Trophoblast cell (in vitro differentiated cells and primary cell): ENCODE results near the gene INSM2.

Experiments used
- DNase-seq, 2 donors: peaks; one replicate each; pipeline ENCODE4 v3.0.0-alpha.2; 2016
- H2AFZ ChIP-seq: 2 replicates; pipeline ENCODE4 v1.6.1; 2013; ENCODE audit warnings: low read length, moderate library complexity, mild to moderate bottlenecking; ENCODE audit not compliant: insufficient read depth, poor library complexity
- H2AK5ac ChIP-seq: 2 replicates; pipeline ENCODE4 v1.6.1; 2013; ENCODE audit warnings: mild to moderate bottlenecking, low read length
- H2BK120ac ChIP-seq: 2 replicates; pipeline ENCODE4 v1.6.1; 2013; ENCODE audit warnings: low read length, mild to moderate bottlenecking, moderate library complexity; ENCODE audit not compliant: insufficient read depth, poor library complexity
- H2BK12ac ChIP-seq: 2 replicates; pipeline ENCODE4 v1.6.1; 2013; ENCODE audit warnings: mild to moderate bottlenecking, low read length, moderate library complexity
- H2BK5ac ChIP-seq: 2 replicates; pipeline ENCODE4 v1.6.1; 2013; ENCODE audit warnings: low read length, low read depth, moderate library complexity, mild to moderate bottlenecking; ENCODE audit not compliant: poor library complexity
- H3K14ac ChIP-seq: 2 replicates; pipeline ENCODE4 v1.6.1; 2013; ENCODE audit warnings: mild to moderate bottlenecking, low read length
- H3K18ac ChIP-seq: 2 replicates; pipeline ENCODE4 v1.6.1; 2013; ENCODE audit warnings: mild to moderate bottlenecking, low read length
- H3K23ac ChIP-seq: 2 replicates; pipeline ENCODE4 v1.6.1; 2013; ENCODE audit warnings: low read length
- H3K27ac ChIP-seq: 2 replicates; pipeline ENCODE4 v1.5.1; 2013; ENCODE audit warnings: low read depth, mild to moderate bottlenecking, inconsistent platforms, low read length, moderate library complexity
- H3K27me3 ChIP-seq: 2 replicates; pipeline ENCODE4 v1.6.1; 2013; ENCODE audit warnings: inconsistent platforms, mild to moderate bottlenecking, low read length, moderate library complexity; ENCODE audit not compliant: insufficient read depth
- H3K36me3 ChIP-seq, 2 experiments: 1 replicate in 1 of 2; 2 replicates in 1 of 2; pipeline ENCODE4 v1.6.1; 2013; ENCODE audit warnings: low read length in 2 of 2, mild to moderate bottlenecking in 2 of 2, moderate library complexity in 1 of 2; ENCODE audit not compliant: insufficient read depth in 2 of 2, control insufficient read depth in 1 of 2
- H3K4ac ChIP-seq: 2 replicates; pipeline ENCODE4 v1.6.1; 2013; ENCODE audit warnings: low read depth, mild to moderate bottlenecking, low read length, moderate library complexity
- H3K4me1 ChIP-seq, 2 experiments: 1 replicate in 1 of 2; 2 replicates in 1 of 2; pipeline ENCODE4 v1.6.1; 2013; ENCODE audit warnings: low read length in 2 of 2, mild to moderate bottlenecking in 2 of 2, moderate library complexity in 1 of 2; ENCODE audit not compliant: insufficient read depth in 2 of 2, control insufficient read depth in 1 of 2
- H3K4me2 ChIP-seq: 2 replicates; pipeline ENCODE4 v1.6.1; 2013; ENCODE audit warnings: inconsistent platforms, mild to moderate bottlenecking, low read length, moderate library complexity
- H3K4me3 ChIP-seq: 2 replicates; pipeline ENCODE4 v1.5.1; 2013; ENCODE audit warnings: mild to moderate bottlenecking, low read depth, low read length, inconsistent platforms
- H3K79me1 ChIP-seq: one replicate; pipeline ENCODE4 v1.6.1; 2013; ENCODE audit warnings: low read length
- H3K79me2 ChIP-seq: 2 replicates; pipeline ENCODE4 v1.6.1; 2013; ENCODE audit warnings: low read length, mild to moderate bottlenecking; ENCODE audit not compliant: control insufficient read depth, insufficient read depth, poor library complexity
- H3K9ac ChIP-seq: 2 replicates; pipeline ENCODE4 v1.6.1; 2013; ENCODE audit warnings: mild to moderate bottlenecking, low read length
- H3K9me3 ChIP-seq: 2 replicates; pipeline ENCODE4 v1.6.1; 2013; ENCODE audit warnings: low read depth, mild to moderate bottlenecking, control low read depth, inconsistent platforms, low read length; ENCODE audit not compliant: insufficient read depth
- H4K12ac ChIP-seq: 2 replicates; pipeline ENCODE4 v1.6.1; 2013; ENCODE audit warnings: low read depth, mild to moderate bottlenecking, low read length, moderate library complexity
- H4K8ac ChIP-seq: 2 replicates; pipeline ENCODE4 v1.6.1; 2013; ENCODE audit warnings: low read depth, mild to moderate bottlenecking, low read length, moderate library complexity
- H4K91ac ChIP-seq: one replicate; pipeline ENCODE4 v1.6.1; 2013; ENCODE audit warnings: low read depth, mild to moderate bottlenecking, low read length, moderate library complexity
- WGBS: extraction: QIAGEN DNeasy Blood & Tissue Kit; methylation state at CpG from one replicate; pipeline ENCODE4 v1.1.7; 2013; ENCODE audit warnings: missing lambda C conversion rate; ENCODE audit not compliant: insufficient read length, insufficient coverage; ENCODE audit errors: extremely low coverage; 5-methylcytosine and 5-hydroxymethylcytosine counted together

INSM2 gene

DNA sequence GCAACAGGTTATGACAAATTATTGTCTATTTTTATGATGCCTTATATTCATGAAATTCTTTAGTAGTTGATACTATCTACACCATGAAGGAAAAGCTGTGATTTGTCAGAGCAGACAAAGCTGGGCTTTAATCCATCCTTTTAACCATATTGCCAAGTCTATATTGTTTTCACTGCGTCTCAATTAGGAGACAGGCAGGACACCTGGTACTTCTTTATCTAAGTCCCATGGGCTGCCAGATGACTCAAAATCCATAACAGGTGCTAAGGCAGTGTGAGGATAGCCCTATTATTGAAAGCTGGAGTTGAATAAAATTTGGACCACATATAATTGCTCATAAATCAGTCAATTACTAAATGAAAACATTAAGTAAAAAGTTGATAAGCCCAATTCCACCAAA is 22.6 kb downstream of the INSM2 start:
- Histone ChIP-seq H3K9me3 (no peaks in the 10 kb centered on the region), H4K91ac (no peak overlapping the region), H2BK120ac (no peak overlapping the region), H2BK12ac (no peak overlapping the region), H3K23ac (no peak overlapping the region), H3K9ac (no peak overlapping the region), H3K14ac (no peak overlapping the region), H2AFZ (no peak overlapping the region), H4K8ac (no peak overlapping the region), H3K79me2 (no peaks in the 10 kb centered on the region), H3K4me3 (no peak overlapping the region), H3K27ac (no peak overlapping the region), H3K79me1 (no peaks in the 10 kb centered on the region), H3K4ac (no peak overlapping the region), H4K12ac (no peak overlapping the region), H3K36me3 (no peaks in the 10 kb centered on the region), H2AK5ac (no peak overlapping the region), H3K4me2 (no peak overlapping the region), H3K27me3 (no peaks in the 10 kb centered on the region), H3K4me1 (no peaks in the 10 kb centered on the region), H2BK5ac (no peak overlapping the region), H3K18ac (no peak overlapping the region)
- no CpG with 5 or more reads among the region's 1 CpG for WGBS
- DNase-seq: no peak

DNA sequence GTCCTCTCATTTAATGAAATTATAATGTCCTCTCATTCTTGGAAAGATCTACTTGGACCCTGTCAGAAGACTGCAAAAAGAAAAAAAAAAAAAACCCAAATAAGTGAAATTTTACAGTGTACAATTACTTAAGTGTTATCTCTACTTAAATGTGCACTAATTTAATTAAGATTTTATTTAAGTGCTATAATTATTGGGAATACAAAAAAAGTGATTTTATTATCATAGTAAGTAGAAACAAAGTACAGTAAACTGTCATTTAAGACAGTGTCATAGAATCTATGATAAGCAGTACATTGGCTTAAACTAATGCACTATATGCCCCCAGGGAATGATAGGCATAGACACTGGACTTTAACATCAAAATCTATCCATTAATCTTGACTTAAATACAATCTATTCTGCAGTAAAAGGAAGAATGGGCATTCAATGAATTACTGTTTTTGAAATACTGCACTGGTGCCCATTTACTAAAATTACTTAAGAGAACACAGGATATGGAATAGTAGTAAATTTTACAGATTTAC is 23.3 kb downstream of the INSM2 start:
- Histone ChIP-seq H2AK5ac (no peak overlapping the region), H3K4me3 (no peak overlapping the region), H3K14ac (no peak overlapping the region), H4K8ac (no peak overlapping the region), H3K9ac (no peak overlapping the region), H3K27ac (no peak overlapping the region), H3K4me2 (no peak overlapping the region), H2BK120ac (no peak overlapping the region), H3K4ac (no peak overlapping the region), H4K12ac (no peak overlapping the region), H3K18ac (no peak overlapping the region), H3K79me2 (no peaks in the 10 kb centered on the region), H2AFZ (no peak overlapping the region), H2BK12ac (no peak overlapping the region), H4K91ac (no peak overlapping the region), H3K23ac (no peak overlapping the region), H3K4me1 (no peaks in the 10 kb centered on the region), H3K36me3 (no peaks in the 10 kb centered on the region), H3K9me3 (no peaks in the 10 kb centered on the region), H3K79me1 (no peaks in the 10 kb centered on the region), H3K27me3 (no peaks in the 10 kb centered on the region), H2BK5ac (no peak overlapping the region)
- DNase-seq: no peak

GRCh38 chr14:35558680-35559079 is 24.7 kb downstream of the INSM2 start:
- Histone ChIP-seq H2BK120ac (no peak overlapping the region), H3K27ac (no peak overlapping the region), H3K36me3 (no peaks in the 10 kb centered on the region), H3K23ac (no peak overlapping the region), H4K91ac (no peak overlapping the region), H3K9me3 (no peaks in the 10 kb centered on the region), H2BK5ac (no peak overlapping the region), H3K27me3 (no peaks in the 10 kb centered on the region), H3K9ac (no peak overlapping the region), H3K4me2 (no peak overlapping the region), H3K14ac (no peak overlapping the region), H4K8ac (no peak overlapping the region), H3K18ac (no peak overlapping the region), H3K79me1 (no peaks in the 10 kb centered on the region), H3K79me2 (no peaks in the 10 kb centered on the region), H3K4me3 (no peak overlapping the region), H2BK12ac (no peak overlapping the region), H4K12ac (no peak overlapping the region), H3K4ac (no peak overlapping the region), H2AFZ (no peak overlapping the region), H3K4me1 (no peaks in the 10 kb centered on the region), H2AK5ac (no peak overlapping the region)
- no peak for DNase-seq
- no CpG with 5 or more reads among the region's 2 CpGs for WGBS

GRCh38 chr14:35565871-35566464 is 32.0 kb downstream of the INSM2 start:
- H3K9ac ChIP-seq: no peak overlapping the region
- H3K79me1 ChIP-seq: no peaks in the 10 kb centered on the region
- H2BK120ac ChIP-seq: no peak overlapping the region
- H3K4me1 ChIP-seq: no peaks in the 10 kb centered on the region
- no peak overlapping the region for H3K4me2 ChIP-seq
- H3K36me3 ChIP-seq: no peaks in the 10 kb centered on the region
- no peak overlapping the region for H2AFZ ChIP-seq
- no CpG with 5 or more reads among the region's 4 CpGs for WGBS
- H3K79me2 ChIP-seq: no peaks in the 10 kb centered on the region
- no peaks in the 10 kb centered on the region for H3K9me3 ChIP-seq
- no peak overlapping the region for H3K14ac ChIP-seq
- no peak overlapping the region for H3K18ac ChIP-seq
- no peak overlapping the region for H2BK12ac ChIP-seq
- H4K12ac ChIP-seq: no peak overlapping the region
- no peak overlapping the region for H3K23ac ChIP-seq
- H3K4ac ChIP-seq: no peak overlapping the region
- no peak overlapping the region for H3K4me3 ChIP-seq
- H4K91ac ChIP-seq: no peak overlapping the region
- H3K27ac ChIP-seq: no peak overlapping the region
- H3K27me3 ChIP-seq: no peaks in the 10 kb centered on the region
- H2BK5ac ChIP-seq: no peak overlapping the region
- DNase-seq: no peak
- H4K8ac ChIP-seq: no peak overlapping the region
- no peak overlapping the region for H2AK5ac ChIP-seq
